DOHH2 (cell line): ENCODE measurements around the gene TUBA4B.

Source experiments
- H3F3A ChIP-seq: fragments of 200-600 bp; sonication (generic), shearing (Covaris generic); 2 replicates; pipeline ENCODE4 v1.6.0; 2016; ENCODE audit warnings: antibody characterized with exemption, mild to moderate bottlenecking; ENCODE audit not compliant: control insufficient read depth, insufficient read depth
- H3K27ac ChIP-seq: fragments of 200-600 bp; sonication (generic); 2 replicates; pipeline ENCODE4 v1.5.1; 2014; ENCODE audit warnings: low read depth, mild to moderate bottlenecking, low read length, moderate library complexity
- H3K27me3 ChIP-seq: fragments of 200-600 bp; sonication (generic); 2 replicates; pipeline ENCODE4 v1.6.1; 2014; ENCODE audit warnings: mild to moderate bottlenecking, low read length, mixed read lengths; ENCODE audit not compliant: control insufficient read depth
- H3K36me3 ChIP-seq: fragments of 200-600 bp; sonication (generic); 2 replicates; pipeline ENCODE4 v1.6.1; 2014; ENCODE audit warnings: mild to moderate bottlenecking, low read length, moderate library complexity, mixed read lengths; ENCODE audit not compliant: control insufficient read depth
- H3K4me1 ChIP-seq: fragments of 200-600 bp; sonication (generic); 2 replicates; pipeline ENCODE4 v1.6.1; 2014; ENCODE audit warnings: mild to moderate bottlenecking, low read length, mixed read lengths; ENCODE audit not compliant: control insufficient read depth
- H3K4me2 ChIP-seq: fragments of 200-600 bp; sonication (generic); 2 replicates; pipeline ENCODE4 v1.6.0; 2014; ENCODE audit warnings: mild to moderate bottlenecking, low read length, moderate library complexity
- H3K4me3 ChIP-seq: fragments of 200-600 bp; sonication (generic); 2 replicates; pipeline ENCODE4 v1.5.1; 2014; ENCODE audit warnings: mild to moderate bottlenecking, low read length, mixed read lengths
- H3K79me2 ChIP-seq: fragments of 200-600 bp; sonication (generic); 2 replicates; pipeline ENCODE4 v1.6.1; 2014; ENCODE audit warnings: mild to moderate bottlenecking, low read length, mixed read lengths; ENCODE audit not compliant: control insufficient read depth
- H3K9me2 ChIP-seq: fragments of 200-600 bp; sonication (generic); replicated peaks from 2 replicates; pipeline ENCODE4 v1.6.1; 2014; ENCODE audit warnings: mild to moderate bottlenecking, low read length, mixed read lengths; ENCODE audit not compliant: control insufficient read depth
- H3K9me3 ChIP-seq: fragments of 200-600 bp; sonication (generic); 2 replicates; pipeline ENCODE4 v1.6.1; 2014; ENCODE audit warnings: antibody characterized with exemption, low read length, mixed read lengths; ENCODE audit not compliant: control insufficient read depth, insufficient read depth
- H4K20me1 ChIP-seq: fragments of 200-600 bp; sonication (generic); 2 replicates; pipeline ENCODE4 v1.6.0; 2014; ENCODE audit warnings: low read depth, mild to moderate bottlenecking, antibody characterized with exemption, low read length, moderate library complexity; ENCODE audit not compliant: control insufficient read depth, insufficient read depth
- EZH2phosphoT487 ChIP-seq: fragments of 200-600 bp; sonication (generic); IDR thresholded peaks from 2 replicates; pipeline ENCODE4 v1.6.1; 2017; ENCODE audit warnings: borderline replicate concordance, mild to moderate bottlenecking, antibody characterized with exemption, low read length, moderate library complexity, mixed read lengths
- TF ChIP-seq, protein P1 (sequence below): fragments of 200-600 bp; sonication (generic); IDR thresholded peaks from one replicate; pipeline ENCODE4 v1.5.1; 2014; ENCODE audit warnings: antibody characterized with exemption, mild to moderate bottlenecking, low read depth, low read length; ENCODE audit not compliant: poor library complexity, severe bottlenecking

The TUBA4B gene

DNA sequence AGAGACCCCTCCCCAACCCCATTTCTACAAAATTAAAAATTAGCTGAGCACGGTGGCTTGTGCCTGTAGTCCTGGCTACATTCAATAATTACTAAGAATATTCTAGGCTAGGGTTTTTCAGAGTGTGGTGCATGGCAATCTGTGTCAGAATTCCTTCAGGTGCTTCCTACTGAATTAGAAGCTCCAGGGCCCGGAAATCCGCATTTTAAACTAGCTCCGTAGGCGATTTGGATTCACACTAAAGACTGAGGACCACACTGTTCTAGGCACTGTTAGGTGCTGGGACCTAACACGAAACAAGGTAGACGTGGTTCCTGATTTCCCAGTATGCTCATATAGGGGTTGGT, 47.1 kb upstream of the TUBA4B start:
- peak overlapping the region; percentile 97 for H3K4me2 ChIP-seq
- TF ChIP-seq EZH2phosphoT487: no peak
- TF ChIP-seq, protein P1, sequence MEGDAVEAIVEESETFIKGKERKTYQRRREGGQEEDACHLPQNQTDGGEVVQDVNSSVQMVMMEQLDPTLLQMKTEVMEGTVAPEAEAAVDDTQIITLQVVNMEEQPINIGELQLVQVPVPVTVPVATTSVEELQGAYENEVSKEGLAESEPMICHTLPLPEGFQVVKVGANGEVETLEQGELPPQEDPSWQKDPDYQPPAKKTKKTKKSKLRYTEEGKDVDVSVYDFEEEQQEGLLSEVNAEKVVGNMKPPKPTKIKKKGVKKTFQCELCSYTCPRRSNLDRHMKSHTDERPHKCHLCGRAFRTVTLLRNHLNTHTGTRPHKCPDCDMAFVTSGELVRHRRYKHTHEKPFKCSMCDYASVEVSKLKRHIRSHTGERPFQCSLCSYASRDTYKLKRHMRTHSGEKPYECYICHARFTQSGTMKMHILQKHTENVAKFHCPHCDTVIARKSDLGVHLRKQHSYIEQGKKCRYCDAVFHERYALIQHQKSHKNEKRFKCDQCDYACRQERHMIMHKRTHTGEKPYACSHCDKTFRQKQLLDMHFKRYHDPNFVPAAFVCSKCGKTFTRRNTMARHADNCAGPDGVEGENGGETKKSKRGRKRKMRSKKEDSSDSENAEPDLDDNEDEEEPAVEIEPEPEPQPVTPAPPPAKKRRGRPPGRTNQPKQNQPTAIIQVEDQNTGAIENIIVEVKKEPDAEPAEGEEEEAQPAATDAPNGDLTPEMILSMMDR: no peak
- no peaks in the 10 kb centered on the region for H3K9me3 ChIP-seq
- H3K79me2 ChIP-seq: peaks cover 3% of the 10 kb centered on the region; the same call in 1 of the 2 replicates
- no peaks in the 10 kb centered on the region for H3K27me3 ChIP-seq
- H3K36me3 ChIP-seq: peaks cover 38% of the 10 kb centered on the region
- peak overlapping the region; percentile 76 for H3K27ac ChIP-seq
- no peaks in the 10 kb centered on the region for H4K20me1 ChIP-seq
- H3K4me1 ChIP-seq: peaks cover 18% of the 10 kb centered on the region
- peak overlapping the region; percentile 88 for H3K4me3 ChIP-seq
- no peaks in the 10 kb centered on the region for H3K9me2 ChIP-seq
- H3F3A ChIP-seq: peaks cover 7% of the 10 kb centered on the region; the same call in 1 of the 2 replicates

GRCh38 chr2:219206328-219207133, 46.5 kb upstream of the TUBA4B start, which contains the start of gene ZFAND2B:
Gene ZFAND2B (plus strand): TSS chr2:219206782. CDS start chr2:219206988, 206 bp downstream.
- TF ChIP-seq EZH2phosphoT487: no peak
- TF ChIP-seq, protein P1: peak; percentile 16
- peaks cover 3% of the 10 kb centered on the region; the same call in 1 of the 2 replicates for H3K79me2 ChIP-seq
- H3K36me3 ChIP-seq: peaks cover 43% of the 10 kb centered on the region
- H3F3A ChIP-seq: peaks cover 7% of the 10 kb centered on the region; the same call in 1 of the 2 replicates
- H3K9me2 ChIP-seq: no peaks in the 10 kb centered on the region
- H3K4me3 ChIP-seq: peak within 1 kb of the TSS; percentile 88
- no peaks in the 10 kb centered on the region for H3K9me3 ChIP-seq
- no peaks in the 10 kb centered on the region for H4K20me1 ChIP-seq
- H3K4me2 ChIP-seq: peak within 1 kb of the TSS; percentile 97
- H3K27ac ChIP-seq: peak within 1 kb of the TSS; percentile 76
- H3K27me3 ChIP-seq: no peaks in the 10 kb centered on the region
- H3K4me1 ChIP-seq: peaks cover 18% of the 10 kb centered on the region

GRCh38 chr2:219207134-219207883, 45.7 kb upstream of the TUBA4B start:
- no peaks in the 10 kb centered on the region for H3K9me3 ChIP-seq
- H3K27ac ChIP-seq: peak overlapping the region; percentile 76
- H3K4me2 ChIP-seq: peak overlapping the region; percentile 97
- TF ChIP-seq, protein P1: no peak
- no peak for TF ChIP-seq EZH2phosphoT487
- H3K79me2 ChIP-seq: peaks cover 3% of the 10 kb centered on the region; the same call in 1 of the 2 replicates
- peak overlapping the region; percentile 88 for H3K4me3 ChIP-seq
- no peaks in the 10 kb centered on the region for H3K9me2 ChIP-seq
- H4K20me1 ChIP-seq: no peaks in the 10 kb centered on the region
- peaks cover 47% of the 10 kb centered on the region for H3K36me3 ChIP-seq
- H3K27me3 ChIP-seq: no peaks in the 10 kb centered on the region
- H3F3A ChIP-seq: peaks cover 7% of the 10 kb centered on the region; the same call in 1 of the 2 replicates
- peaks cover 18% of the 10 kb centered on the region for H3K4me1 ChIP-seq
